Activated CD4-positive, alpha-beta T cell treated with anti-CD3 and anti-CD28 coated beads, Interleukin-2, amount 50 U/mL, for 1 hour (primary cell): ENCODE measurements around the gene ANKRD62.
"Not testable (repeated sequence)": the region's sequence is repeated elsewhere in the genome, so short reads cannot be mapped to it uniquely, and the experiment has no call there.

Experiments
- DNase-seq: peaks from one replicate; pipeline ENCODE4 v3.0.0-alpha.2; 2020

The ANKRD62 gene

GRCh38 chr18:12099160-12099559 lies 5.5 kb downstream of the ANKRD62 start:
- no peak for DNase-seq

GRCh38 chr18:12101266-12101665 lies 7.6 kb downstream of the ANKRD62 start:
- no peak for DNase-seq

- no peak for DNase-seq
Measured at GRCh38 chr18:12102136-12102842, 8.6 kb downstream of the ANKRD62 start.

- no peak for DNase-seq
Measured at GRCh38 chr18:12106471-12106870, 12.8 kb downstream of the ANKRD62 start.

- no peak for DNase-seq
Measured at GRCh38 chr18:12109836-12110235, 16.2 kb downstream of the ANKRD62 start.

GRCh38 chr18:12113999-12114646 lies 20.5 kb downstream of the ANKRD62 start:
- DNase-seq: no peak

GRCh38 chr18:12119358-12119757 lies 25.7 kb downstream of the ANKRD62 start:
- no peak for DNase-seq

- DNase-seq: no peak
Measured at GRCh38 chr18:12121175-12122042, 27.8 kb downstream of the ANKRD62 start.

GRCh38 chr18:12122043-12122389 lies 28.4 kb downstream of the ANKRD62 start:
- not testable (repeated sequence) for DNase-seq

GRCh38 chr18:12127647-12128046 lies 34.0 kb downstream of the ANKRD62 start:
- DNase-seq: not testable (repeated sequence)

GRCh38 chr18:12138831-12139230 lies 45.2 kb downstream of the ANKRD62 start:
- not testable (repeated sequence) for DNase-seq

- DNase-seq: not testable (repeated sequence)
Measured at GRCh38 chr18:12140866-12141265, 47.2 kb downstream of the ANKRD62 start.

- not testable (repeated sequence) for DNase-seq
Measured at GRCh38 chr18:12141778-12142177, 48.1 kb downstream of the ANKRD62 start.

- not testable (repeated sequence) for DNase-seq
Measured at GRCh38 chr18:12149431-12149830, 55.8 kb downstream of the ANKRD62 start.

- DNase-seq: no peak
Measured at GRCh38 chr18:12154361-12154760, 60.7 kb downstream of the ANKRD62 start.

- no peak for DNase-seq
Measured at GRCh38 chr18:12155996-12156395, 62.4 kb downstream of the ANKRD62 start.

GRCh38 chr18:12159446-12159845 lies 65.8 kb downstream of the ANKRD62 start:
- DNase-seq: no peak

GRCh38 chr18:12162786-12163185 lies 69.1 kb downstream of the ANKRD62 start:
- DNase-seq: no peak

- DNase-seq: no peak
Measured at GRCh38 chr18:12165038-12165768, 71.6 kb downstream of the ANKRD62 start.
